ENCODE measurements around the gene BICD1.

The BICD1 gene

DNA sequence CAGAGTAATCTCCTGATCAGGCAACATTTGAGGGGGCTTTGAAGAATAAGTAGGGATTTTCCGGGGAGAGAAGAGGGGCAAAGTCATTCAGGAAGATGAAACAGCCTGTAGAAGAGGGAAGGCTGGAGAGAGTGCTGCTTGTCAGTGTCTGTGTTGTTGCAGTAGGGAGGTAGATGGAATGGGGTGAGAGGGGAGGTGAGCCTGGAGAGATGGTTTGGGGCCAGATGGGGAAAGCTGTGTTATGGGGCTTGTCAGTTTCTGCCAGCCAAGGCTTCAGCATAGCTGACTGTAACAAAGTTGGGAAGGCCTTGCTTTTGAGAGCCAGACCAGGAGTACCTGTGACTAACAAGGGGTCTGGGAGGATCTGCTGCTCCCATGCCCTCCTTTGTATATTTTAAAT lies 18.0 kb downstream of the BICD1 start:
- TF ChIP-seq, protein P1, sequence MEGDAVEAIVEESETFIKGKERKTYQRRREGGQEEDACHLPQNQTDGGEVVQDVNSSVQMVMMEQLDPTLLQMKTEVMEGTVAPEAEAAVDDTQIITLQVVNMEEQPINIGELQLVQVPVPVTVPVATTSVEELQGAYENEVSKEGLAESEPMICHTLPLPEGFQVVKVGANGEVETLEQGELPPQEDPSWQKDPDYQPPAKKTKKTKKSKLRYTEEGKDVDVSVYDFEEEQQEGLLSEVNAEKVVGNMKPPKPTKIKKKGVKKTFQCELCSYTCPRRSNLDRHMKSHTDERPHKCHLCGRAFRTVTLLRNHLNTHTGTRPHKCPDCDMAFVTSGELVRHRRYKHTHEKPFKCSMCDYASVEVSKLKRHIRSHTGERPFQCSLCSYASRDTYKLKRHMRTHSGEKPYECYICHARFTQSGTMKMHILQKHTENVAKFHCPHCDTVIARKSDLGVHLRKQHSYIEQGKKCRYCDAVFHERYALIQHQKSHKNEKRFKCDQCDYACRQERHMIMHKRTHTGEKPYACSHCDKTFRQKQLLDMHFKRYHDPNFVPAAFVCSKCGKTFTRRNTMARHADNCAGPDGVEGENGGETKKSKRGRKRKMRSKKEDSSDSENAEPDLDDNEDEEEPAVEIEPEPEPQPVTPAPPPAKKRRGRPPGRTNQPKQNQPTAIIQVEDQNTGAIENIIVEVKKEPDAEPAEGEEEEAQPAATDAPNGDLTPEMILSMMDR (conservative IDR thresholded peaks at IDR 0.05; ENCODE audit: low read depth, low read length), result no peak
- H3K4me3 ChIP-seq (ENCODE audit: low read depth, low read length), result no peak overlapping the region
- no peak for DNase-seq (ENCODE audit: low read depth)

DNA sequence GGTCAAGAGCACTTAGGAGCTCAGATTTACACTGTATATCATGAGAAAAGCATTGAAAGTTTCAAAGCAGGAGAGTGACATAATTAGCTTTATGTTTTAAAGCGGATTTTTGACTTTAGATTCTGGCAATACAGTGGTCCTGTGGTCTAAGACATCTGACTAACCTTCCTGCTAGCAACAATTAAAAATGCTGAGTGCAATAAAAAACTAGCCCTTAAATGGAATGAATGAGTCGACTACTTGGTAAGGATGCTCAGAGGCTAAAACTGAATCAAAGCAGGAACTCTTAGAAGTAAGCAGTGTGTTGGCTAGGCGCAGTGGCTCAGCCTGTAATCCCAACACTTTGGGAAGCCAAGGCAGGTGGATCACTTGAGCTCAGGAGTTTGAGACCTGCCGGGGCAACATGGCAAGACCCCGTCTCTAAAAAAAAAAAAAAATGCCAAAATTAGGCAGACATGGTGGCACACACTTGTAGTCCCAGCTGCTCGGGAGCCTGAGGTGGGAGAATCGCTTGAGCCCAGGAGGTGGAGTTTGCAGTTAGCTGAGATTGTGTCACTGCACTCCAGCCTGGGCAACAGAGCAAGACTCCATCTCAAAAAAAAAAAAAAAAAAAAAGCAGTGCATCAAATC lies 18.9 kb downstream of the BICD1 start:
- TF ChIP-seq, protein P1 (conservative IDR thresholded peaks at IDR 0.05; ENCODE audit: low read depth, low read length), result no peak
- H3K4me3 ChIP-seq (ENCODE audit: low read depth, low read length), result no peak overlapping the region
- peak; percentile 42 for DNase-seq (ENCODE audit: low read depth)

DNA sequence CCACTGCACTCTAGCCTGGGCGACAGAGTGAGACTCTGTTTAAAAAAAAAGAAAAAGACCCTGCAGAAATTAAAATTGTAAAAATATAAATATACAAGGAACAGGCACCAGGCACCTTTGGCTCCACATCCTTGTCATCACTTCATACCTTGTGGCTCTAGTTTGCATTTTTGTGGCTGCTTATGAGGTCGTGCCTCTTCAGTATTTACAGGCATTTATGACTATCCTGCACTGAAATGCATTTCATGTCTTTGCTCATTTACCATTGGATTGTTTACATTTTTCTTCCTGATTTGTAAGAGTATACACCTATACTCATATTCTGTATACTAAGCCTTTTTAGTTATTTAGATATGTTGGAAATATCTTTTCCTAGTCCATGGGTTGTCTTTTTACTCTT lies 20.1 kb downstream of the BICD1 start:
- TF ChIP-seq, protein P1 (conservative IDR thresholded peaks at IDR 0.05; ENCODE audit: low read depth, low read length), result no peak
- peak; percentile 94 for DNase-seq (ENCODE audit: low read depth)
- no peak overlapping the region for H3K4me3 ChIP-seq (ENCODE audit: low read depth, low read length)

DNA sequence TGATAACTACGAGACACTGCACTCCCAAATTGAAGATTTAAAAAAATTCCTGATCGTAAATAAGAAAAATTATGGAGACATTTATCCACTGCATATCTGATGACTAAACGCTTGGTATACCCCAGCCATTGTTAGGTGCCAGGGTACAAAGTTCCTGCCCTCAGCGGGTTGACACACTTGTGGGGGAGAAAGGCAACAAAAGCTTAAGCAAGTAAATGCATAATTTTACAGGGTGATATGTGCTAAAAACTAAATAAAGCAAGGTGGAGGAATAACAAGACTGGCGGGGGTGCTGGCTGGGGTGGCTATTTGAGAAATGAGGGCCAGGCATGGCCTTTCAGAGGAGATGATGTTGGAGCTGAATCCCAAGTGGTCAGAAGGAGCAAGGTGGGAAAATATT lies 25.0 kb downstream of the BICD1 start:
- DNase-seq (ENCODE audit: low read depth), result no peak
- TF ChIP-seq, protein P1 (conservative IDR thresholded peaks at IDR 0.05; ENCODE audit: low read depth, low read length), result no peak
- H3K4me3 ChIP-seq (ENCODE audit: low read depth, low read length), result no peak overlapping the region

DNA sequence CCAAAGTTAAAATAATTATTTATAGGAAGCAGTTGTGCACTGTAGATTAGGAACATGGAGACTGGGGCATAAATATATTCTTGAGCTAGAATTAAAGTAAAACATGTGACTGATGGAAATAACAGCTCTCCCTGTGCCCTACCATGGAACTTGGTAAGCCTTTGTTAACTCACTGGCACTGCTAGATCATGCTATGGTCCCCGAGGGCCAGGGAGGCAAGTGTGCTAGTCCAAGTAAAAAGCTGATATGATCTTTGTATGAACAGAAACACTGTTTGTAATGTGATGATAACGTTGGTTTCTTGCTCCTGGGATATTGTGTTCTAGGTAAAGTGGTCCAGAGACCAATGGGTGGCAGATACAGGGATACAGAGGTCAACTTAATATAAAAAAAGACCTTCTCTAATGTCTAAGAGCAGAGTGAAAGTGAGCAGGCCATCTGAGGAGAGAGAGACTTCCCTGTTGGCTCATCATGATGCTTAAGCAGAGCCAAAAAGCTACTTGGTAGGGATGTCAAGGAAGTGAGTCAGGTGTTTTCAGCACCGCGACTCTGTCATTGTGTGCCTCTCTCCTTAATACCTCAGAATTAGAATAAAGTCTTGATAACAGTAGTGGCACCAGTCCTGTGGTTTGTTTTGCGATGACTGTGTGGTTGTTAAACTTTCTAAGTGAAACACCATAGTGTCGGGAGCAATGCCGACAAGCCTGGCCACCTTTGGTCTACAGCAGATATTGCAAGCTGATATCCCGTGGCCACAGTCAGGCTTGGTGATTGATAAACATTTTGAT lies 27.6 kb downstream of the BICD1 start:
- no peak overlapping the region for H3K4me3 ChIP-seq (ENCODE audit: low read depth, low read length)
- TF ChIP-seq, protein P1 (conservative IDR thresholded peaks at IDR 0.05; ENCODE audit: low read depth, low read length), result peak; percentile 14
- DNase-seq (ENCODE audit: low read depth), result peak; percentile 51

DNA sequence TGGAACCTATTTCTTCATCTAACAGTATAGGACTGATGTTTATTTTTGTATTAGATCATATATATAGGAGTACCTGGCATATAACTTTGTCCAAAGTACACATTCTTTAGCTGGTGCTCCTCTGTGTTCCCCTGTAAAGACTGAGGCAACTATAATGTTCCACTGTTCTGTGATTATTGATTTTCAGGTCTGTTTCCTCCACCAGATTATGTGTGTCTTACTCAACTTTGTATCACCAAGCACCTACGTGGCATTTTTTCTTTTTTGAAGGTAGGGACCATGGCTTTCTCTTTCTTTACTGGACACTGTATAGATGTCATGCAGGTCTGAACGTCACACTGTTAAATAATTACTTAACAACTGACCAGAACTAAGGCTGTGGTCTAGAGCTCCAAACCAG lies 29.3 kb downstream of the BICD1 start:
- TF ChIP-seq, protein P1 (conservative IDR thresholded peaks at IDR 0.05; ENCODE audit: low read depth, low read length), result no peak
- no peak overlapping the region for H3K4me3 ChIP-seq (ENCODE audit: low read depth, low read length)
- DNase-seq (ENCODE audit: low read depth), result no peak

DNA sequence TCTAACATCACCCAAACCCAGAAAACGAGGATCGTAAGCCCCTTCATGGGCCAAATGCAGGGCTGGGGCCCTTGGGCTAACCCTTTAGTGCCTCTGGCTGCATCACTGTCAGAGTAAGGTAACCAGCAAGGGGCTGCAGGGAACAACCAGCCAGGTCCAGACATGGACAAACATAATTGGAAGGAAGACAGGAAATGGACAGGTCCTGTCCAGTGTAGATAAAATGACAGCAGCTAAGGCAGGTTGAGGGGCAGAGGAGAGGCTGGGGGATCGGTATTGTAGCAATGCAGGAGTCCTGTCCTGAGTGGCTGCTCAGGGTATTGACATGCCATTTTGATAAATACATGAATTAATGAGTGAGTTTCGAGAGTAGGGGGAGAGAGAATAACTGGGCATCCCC lies 29.8 kb downstream of the BICD1 start:
- no peak for DNase-seq (ENCODE audit: low read depth)
- no peak overlapping the region for H3K4me3 ChIP-seq (ENCODE audit: low read depth, low read length)
- TF ChIP-seq, protein P1 (conservative IDR thresholded peaks at IDR 0.05; ENCODE audit: low read depth, low read length), result no peak

Data from choroid plexus epithelial cell (primary cell).